ENCODE results near the gene PUS3. TPM values are rescaled to one million over a fixed set of nuclear protein-coding genes. Genes with fewer than 3 reads are reported as not detected.
"Not testable (repeated sequence)": the region's sequence is repeated elsewhere in the genome, so short reads cannot be mapped to it uniquely, and the experiment has no call there.

The PUS3 gene
- polyA plus RNA-seq, 1 donor = 16.2 TPM

GRCh38 chr11:125869521-125869920 is 33.5 kb downstream of the PUS3 start:
- H3K36me3 ChIP-seq (ENCODE audit: control insufficient read depth, insufficient read depth, low read length) = no peaks in the 10 kb centered on the region
- H3K4me3 ChIP-seq (ENCODE audit: low read length) = no peak overlapping the region
- no peak for DNase-seq
- no peaks in the 10 kb centered on the region for H3K4me1 ChIP-seq (ENCODE audit: control insufficient read depth, insufficient read depth, low read length)
- no peaks in the 10 kb centered on the region for H3K9me3 ChIP-seq (ENCODE audit: control insufficient read depth, low read depth, low read length)
- no peaks in the 10 kb centered on the region for H3K27me3 ChIP-seq (ENCODE audit: control insufficient read depth, insufficient read depth, low read length)
- 66% methylated on average over 2 of the region's 2 CpGs for WGBS (ENCODE audit: insufficient coverage, low lambda C conversion rate)
- no peak overlapping the region for H3K27ac ChIP-seq (ENCODE audit: low read length)

DNA sequence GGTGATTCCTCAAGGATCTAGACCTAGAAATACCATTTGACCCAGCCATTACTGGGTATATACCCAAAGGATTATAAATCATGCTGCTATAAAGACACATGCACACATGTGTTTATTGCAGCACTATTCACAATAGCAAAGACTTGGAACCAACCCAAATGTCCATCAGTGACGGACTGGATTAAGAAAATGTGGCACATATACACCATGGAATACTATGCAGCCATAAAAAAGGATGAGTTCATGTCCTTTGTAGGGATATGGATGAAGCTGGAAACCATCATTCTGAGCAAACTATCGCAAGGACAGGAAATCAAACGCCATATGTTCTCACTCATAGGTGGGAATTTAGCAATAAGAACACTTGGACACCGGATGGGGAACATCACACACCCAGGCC is 37.7 kb downstream of the PUS3 start:
- WGBS (ENCODE audit: insufficient coverage, low lambda C conversion rate) = no CpG with 5 or more reads among the region's 4 CpGs

DNA sequence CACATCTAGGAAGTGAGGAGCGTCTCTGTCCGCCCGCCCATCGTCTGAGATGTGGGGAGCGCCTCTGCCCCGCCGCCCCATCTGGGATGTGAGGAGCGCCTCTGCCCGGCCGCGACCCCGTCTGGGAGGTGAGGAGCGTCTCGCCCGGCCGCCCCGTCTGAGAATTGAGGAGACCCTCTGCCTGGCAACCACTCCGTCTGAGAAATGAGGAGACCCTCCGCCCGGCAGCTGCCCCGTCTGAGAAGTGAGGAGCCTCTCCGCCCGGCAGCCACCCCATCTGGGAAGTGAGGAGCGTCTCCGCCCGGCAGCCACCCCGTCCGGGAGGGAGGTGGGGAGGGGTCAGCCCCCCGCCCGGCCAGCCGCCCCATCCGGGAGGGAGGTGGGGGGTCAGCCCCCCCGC is 40.2 kb downstream of the PUS3 start:
- H3K9me3 ChIP-seq (ENCODE audit: control insufficient read depth, low read depth, low read length); H3K27me3 ChIP-seq (ENCODE audit: control insufficient read depth, insufficient read depth, low read length); H3K36me3 ChIP-seq (ENCODE audit: control insufficient read depth, insufficient read depth, low read length); H3K4me3 ChIP-seq (ENCODE audit: low read length); DNase-seq; H3K27ac ChIP-seq (ENCODE audit: low read length); H3K4me1 ChIP-seq (ENCODE audit: control insufficient read depth, insufficient read depth, low read length): not testable (repeated sequence)
- no CpG with 5 or more reads among the region's 33 CpGs for WGBS (ENCODE audit: insufficient coverage, low lambda C conversion rate)

More for the DNA sequence above, 37.7 kb downstream of the PUS3 start:
- H3K27ac ChIP-seq (ENCODE audit: low read length); H3K36me3 ChIP-seq (ENCODE audit: control insufficient read depth, insufficient read depth, low read length); DNase-seq; H3K27me3 ChIP-seq (ENCODE audit: control insufficient read depth, insufficient read depth, low read length); H3K9me3 ChIP-seq (ENCODE audit: control insufficient read depth, low read depth, low read length); H3K4me3 ChIP-seq (ENCODE audit: low read length); H3K4me1 ChIP-seq (ENCODE audit: control insufficient read depth, insufficient read depth, low read length): not testable (repeated sequence)

GRCh38 chr11:125857670-125858069 is 45.3 kb downstream of the PUS3 start:
- not testable (repeated sequence) for H3K36me3 ChIP-seq (ENCODE audit: control insufficient read depth, insufficient read depth, low read length); H3K27ac ChIP-seq (ENCODE audit: low read length)
- no CpG with 5 or more reads among the region's 9 CpGs for WGBS (ENCODE audit: insufficient coverage, low lambda C conversion rate)

DNA sequence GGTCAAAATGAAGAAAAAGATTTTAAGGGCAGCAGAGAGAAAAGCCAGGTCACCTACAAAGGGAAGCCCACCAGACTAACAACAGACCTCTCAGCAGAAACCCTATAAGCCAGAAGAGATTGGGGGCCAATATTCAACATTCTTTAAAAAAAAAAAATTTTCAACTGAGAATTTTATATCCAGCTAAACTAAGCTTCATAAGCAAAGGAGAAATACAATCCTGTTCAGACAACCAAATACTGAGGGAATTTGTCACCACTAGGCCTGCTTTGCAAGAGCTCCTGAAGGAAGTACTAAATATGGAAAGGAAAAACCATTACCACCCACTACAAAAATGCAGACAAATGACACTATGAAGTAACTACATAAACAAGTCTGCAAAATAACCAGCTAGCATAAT is 56.8 kb downstream of the PUS3 start:
- Histone ChIP-seq H3K27ac (ENCODE audit: low read length) (no peak overlapping the region), H3K4me3 (ENCODE audit: low read length) (no peak overlapping the region), H3K27me3 (ENCODE audit: control insufficient read depth, insufficient read depth, low read length) (no peaks in the 10 kb centered on the region), H3K9me3 (ENCODE audit: control insufficient read depth, low read depth, low read length) (peaks cover 6% of the 10 kb centered on the region), H3K4me1 (ENCODE audit: control insufficient read depth, insufficient read depth, low read length) (no peaks in the 10 kb centered on the region), H3K36me3 (ENCODE audit: control insufficient read depth, insufficient read depth, low read length) (no peaks in the 10 kb centered on the region)
- no peak for DNase-seq

More at GRCh38 chr11:125857670-125858069, 45.3 kb downstream of the PUS3 start:
- not testable (repeated sequence) for H3K4me3 ChIP-seq (ENCODE audit: low read length); H3K4me1 ChIP-seq (ENCODE audit: control insufficient read depth, insufficient read depth, low read length); H3K27me3 ChIP-seq (ENCODE audit: control insufficient read depth, insufficient read depth, low read length); H3K9me3 ChIP-seq (ENCODE audit: control insufficient read depth, low read depth, low read length); DNase-seq

Other genes starting within 250 kb of the PUS3 start
- gene ACRV1, start 222.4 kb downstream of the PUS3 start, polyA plus RNA-seq = 0.27 TPM
- gene PATE1, start 156.9 kb downstream of the PUS3 start, polyA plus RNA-seq = not detected
- 0.07 TPM for gene PATE2, start 124.4 kb downstream of the PUS3 start, polyA plus RNA-seq
- not detected for gene PATE3, start 115.1 kb downstream of the PUS3 start, polyA plus RNA-seq
- 0.04 TPM for gene PATE4, start 69.9 kb downstream of the PUS3 start, polyA plus RNA-seq
- 6.5 TPM for gene HYLS1, start 15.5 kb downstream of the PUS3 start, polyA plus RNA-seq
- gene DDX25, start 1.3 kb upstream of the PUS3 start, polyA plus RNA-seq = 2.0 TPM
- not detected for gene VSIG10L2, start 42.8 kb upstream of the PUS3 start, polyA plus RNA-seq
- gene CDON, start 159.7 kb upstream of the PUS3 start, polyA plus RNA-seq = 22.8 TPM